ENCODE measurements around the gene DDX51.

The DDX51 gene

GRCh38 chr12:132167611-132168310, 23.6 kb upstream of the DDX51 start:
- DNase-seq (ENCODE audit: low read depth in 1 of 2, low spot score in 1 of 2), result no peak

- no peak for DNase-seq (ENCODE audit: low read depth in 1 of 2, low spot score in 1 of 2)
These were observed 22.9 kb upstream of the DDX51 start for GRCh38 chr12:132166801-132167591.

- no peak for DNase-seq (ENCODE audit: low read depth in 1 of 2, low spot score in 1 of 2)
These were observed 22.0 kb upstream of the DDX51 start for GRCh38 chr12:132166093-132166492.

GRCh38 chr12:132165584-132165983, 21.5 kb upstream of the DDX51 start:
- no peak for DNase-seq (ENCODE audit: low read depth in 1 of 2, low spot score in 1 of 2)

GRCh38 chr12:132164426-132164825, 20.3 kb upstream of the DDX51 start:
- no peak for DNase-seq (ENCODE audit: low read depth in 1 of 2, low spot score in 1 of 2)

GRCh38 chr12:132163911-132164288, 19.8 kb upstream of the DDX51 start:
- no peak for DNase-seq (ENCODE audit: low read depth in 1 of 2, low spot score in 1 of 2)

GRCh38 chr12:132163041-132163910, 19.2 kb upstream of the DDX51 start:
- no peak for DNase-seq (ENCODE audit: low read depth in 1 of 2, low spot score in 1 of 2)

DNA sequence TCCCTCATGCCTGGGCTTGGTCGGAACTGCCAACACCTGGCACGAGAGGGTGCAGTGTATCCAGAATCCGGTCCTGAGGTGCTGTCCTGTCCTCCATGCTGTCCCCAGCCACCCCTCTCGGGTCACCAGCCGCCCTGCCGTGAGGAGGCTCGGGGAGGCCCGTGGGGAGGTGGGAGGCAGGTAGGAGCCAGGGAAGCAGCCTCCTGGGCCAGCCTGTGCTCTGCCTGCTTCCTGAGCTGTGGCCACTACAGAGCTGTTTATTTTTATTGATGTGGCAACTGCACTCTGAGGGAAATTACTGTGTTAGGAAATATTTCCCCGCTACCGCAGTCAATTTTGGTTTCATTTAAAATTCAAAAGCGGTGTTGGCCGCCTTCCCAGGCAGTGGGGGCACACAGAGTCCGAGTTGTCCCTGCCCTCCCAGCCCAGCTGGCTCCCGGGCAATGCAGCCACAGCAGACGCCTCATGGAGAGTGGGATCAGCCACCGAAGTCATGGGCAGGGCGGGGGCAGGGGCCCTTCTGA, 18.5 kb upstream of the DDX51 start:
- DNase-seq (ENCODE audit: low read depth in 1 of 2, low spot score in 1 of 2), result no peak

GRCh38 chr12:132161796-132162507, 17.8 kb upstream of the DDX51 start:
- DNase-seq (ENCODE audit: low read depth in 1 of 2, low spot score in 1 of 2), result no peak

DNA sequence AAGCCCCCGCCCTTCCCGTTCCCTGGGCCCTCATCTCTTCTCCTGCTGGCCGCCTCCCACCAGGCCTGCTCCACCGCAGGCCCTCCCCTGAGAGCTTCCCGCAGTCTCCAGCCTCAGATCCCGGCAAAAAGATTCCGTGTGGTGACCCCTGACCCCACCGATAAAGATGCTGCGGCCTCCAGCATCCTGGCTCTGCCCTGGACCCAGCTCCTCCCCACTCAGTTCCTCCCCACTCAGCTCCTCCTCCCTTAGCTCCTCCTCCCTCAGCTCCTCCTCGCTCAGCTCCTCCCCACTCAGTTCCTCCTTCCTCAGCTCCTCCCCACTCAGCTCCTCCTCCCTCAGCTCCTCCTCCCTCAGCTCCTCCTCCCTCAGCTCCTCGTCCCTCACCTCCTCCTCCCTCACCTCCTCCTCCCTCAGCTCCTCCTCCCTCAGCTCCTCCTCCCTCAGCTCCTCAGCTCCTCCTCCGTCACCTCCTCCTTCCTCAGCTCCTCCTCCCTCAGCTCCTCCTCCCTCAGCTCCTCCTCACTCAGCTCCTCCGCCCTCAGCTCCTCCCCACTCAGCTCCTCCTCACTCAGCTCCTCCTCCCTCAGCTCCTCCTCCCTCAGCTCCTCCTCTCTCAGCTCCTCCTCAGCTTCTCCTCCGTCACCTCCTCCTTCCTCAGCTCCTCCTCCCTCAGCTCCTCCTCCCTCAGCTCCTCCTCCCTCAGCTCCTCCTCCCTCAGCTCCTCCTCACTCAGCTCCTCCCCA, 17.1 kb upstream of the DDX51 start:
- DNase-seq (ENCODE audit: low read depth in 1 of 2, low spot score in 1 of 2), result no peak

DNA sequence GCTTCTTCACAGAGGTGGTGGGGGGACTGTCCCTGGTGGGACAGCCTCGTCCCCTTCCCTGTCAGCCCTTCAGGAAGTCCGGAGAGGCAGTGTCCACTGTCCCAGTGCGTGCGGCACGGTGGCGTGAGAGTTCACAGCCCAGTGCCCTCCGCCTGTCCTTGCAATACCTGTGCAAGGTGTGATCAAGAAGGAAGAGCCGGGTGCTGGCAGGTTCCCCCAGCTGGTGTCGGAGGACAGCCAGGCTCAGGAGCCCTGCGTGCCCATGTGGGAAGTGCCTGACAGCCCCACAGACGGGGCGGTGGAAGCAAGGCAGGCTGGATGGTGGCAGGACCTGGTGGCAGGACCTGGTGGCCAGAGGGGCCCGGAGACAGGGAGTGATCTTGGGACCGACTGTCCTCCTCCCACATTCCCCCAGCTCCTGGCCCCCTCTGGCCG, 16.5 kb upstream of the DDX51 start:
- DNase-seq (ENCODE audit: low read depth in 1 of 2, low spot score in 1 of 2), result no peak

DNA sequence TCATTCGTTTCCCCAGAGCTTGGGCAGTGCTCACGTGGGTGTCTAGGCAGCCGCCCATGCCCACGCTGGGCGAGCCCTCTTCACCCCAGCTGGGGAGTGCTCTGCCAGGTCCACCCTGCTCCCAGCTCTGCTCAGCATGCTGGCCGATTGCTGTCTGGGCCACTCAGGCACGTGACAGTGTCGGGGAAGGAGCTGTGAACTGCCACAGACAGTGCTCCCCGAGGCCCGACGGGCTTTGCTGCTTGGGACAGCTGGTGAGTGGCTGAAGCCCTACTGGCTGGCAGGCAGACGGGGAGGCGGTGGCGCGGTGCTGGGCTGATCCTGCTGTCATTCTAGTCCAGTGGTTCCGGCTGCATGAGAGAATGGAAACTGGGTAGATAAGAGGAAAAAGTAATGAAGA, 15.9 kb upstream of the DDX51 start:
- DNase-seq (ENCODE audit: low read depth in 1 of 2, low spot score in 1 of 2), result no peak

- no peak for DNase-seq (ENCODE audit: low read depth in 1 of 2, low spot score in 1 of 2)
These were observed 15.5 kb upstream of the DDX51 start for GRCh38 chr12:132159555-132160003.

DNA sequence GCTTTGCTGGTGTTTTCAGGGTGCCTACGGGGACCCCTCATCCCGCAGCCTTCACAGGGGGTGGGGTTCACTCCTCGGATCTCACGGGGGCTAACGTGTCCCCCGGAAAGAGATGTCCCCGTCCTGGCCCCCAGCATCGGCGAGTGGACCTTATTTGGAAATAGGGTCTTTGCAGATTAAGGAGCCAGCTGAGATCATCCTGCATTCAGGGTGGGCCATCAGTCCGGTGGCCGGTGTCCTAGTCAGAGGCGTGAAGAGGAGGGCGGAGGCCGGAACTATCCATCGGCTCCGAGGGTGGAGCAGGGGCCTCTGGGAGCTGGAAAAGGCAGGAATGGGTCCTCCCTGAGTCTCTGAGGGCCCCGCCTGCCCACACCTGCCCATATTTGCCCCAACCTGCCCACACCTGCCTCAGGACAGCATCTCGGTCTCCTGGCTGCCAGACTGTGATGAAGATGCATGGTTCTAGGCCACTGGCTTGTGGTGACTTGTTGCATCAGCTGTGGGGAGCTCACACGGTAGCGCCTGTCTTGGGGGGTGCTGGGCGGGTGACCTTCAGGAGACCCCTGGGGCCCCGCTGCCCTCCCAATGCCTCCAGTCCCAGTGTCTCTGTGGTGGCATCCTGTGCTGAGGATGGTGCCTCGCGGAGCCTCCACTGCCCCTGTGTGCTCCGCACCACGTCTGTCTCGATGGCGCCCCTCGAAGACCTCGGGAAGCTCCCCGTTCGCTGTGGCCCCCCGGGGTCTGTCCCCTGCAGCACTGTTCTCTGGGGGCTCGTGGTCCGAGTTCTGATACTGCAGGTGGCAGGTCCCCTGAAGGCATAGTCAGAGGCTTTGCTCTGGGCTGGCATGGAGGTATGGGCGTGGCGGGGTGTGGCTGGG, 14.8 kb upstream of the DDX51 start:
- DNase-seq (ENCODE audit: low read depth in 1 of 2, low spot score in 1 of 2), result no peak

GRCh38 chr12:132157733-132158409, 13.8 kb upstream of the DDX51 start:
- DNase-seq (ENCODE audit: low read depth in 1 of 2, low spot score in 1 of 2), result no peak

GRCh38 chr12:132156573-132157325, 12.6 kb upstream of the DDX51 start:
- no peak for DNase-seq (ENCODE audit: low read depth in 1 of 2, low spot score in 1 of 2)

GRCh38 chr12:132155771-132156572, 11.9 kb upstream of the DDX51 start:
- no peak for DNase-seq (ENCODE audit: low read depth in 1 of 2, low spot score in 1 of 2)

Measured in stimulated activated CD4-positive, alpha-beta T cell treated with anti-CD3 and anti-CD28 coated beads, Interleukin-15, amount 100 ng/mL, for 1 hour (primary cell).